ENCODE data around the gene FOXP1. TPM values are rescaled to one million over a fixed set of nuclear protein-coding genes. Genes with fewer than 3 reads are reported as not detected.

Gene FOXP1
- total and polyA plus RNA-seq, 2 of the 13 experiments (the other 11 are each of a cell fraction or from before 2014, with no cell fraction given) = 40.4 to 59.0 TPM

DNA sequence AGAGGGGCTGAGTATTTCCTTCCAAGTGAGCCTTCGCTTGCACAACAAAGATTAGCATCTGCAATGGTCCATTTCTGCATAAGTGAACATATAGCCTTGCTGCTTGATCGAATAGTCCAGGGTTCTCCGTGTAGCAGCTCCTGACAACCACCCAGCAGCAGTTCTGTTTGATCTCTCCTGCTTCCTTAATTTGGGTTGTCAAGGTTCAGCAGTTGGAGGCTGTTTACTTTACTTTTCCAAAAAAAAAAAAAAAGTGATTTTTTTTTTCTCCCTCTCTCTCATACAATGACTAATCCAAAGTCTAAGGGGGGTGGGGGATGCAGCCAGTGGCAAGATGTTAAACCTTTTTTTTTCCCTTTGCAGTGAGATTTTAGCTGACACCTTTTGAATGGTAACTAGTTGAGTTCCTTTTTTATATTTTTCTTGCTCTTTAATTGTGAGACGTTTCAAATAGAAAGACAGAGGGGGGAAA, 3.6 kb downstream of the FOXP1 start (continued):
- TF ChIP-seq ATF5 (CRISPR knock-in tag; IDR thresholded peaks at IDR 0.05; ENCODE audit: low read depth) (no peak), TBX2 (CRISPR knock-in tag; IDR thresholded peaks at IDR 0.05; ENCODE audit: borderline replicate concordance) (peak; percentile 77; the same call in 1 of the 2 replicates), YEATS2 (CRISPR knock-in tag; IDR thresholded peaks at IDR 0.05; ENCODE audit: borderline replicate concordance) (no peak), NR2C2 (CRISPR knock-in tag; IDR thresholded peaks at IDR 0.05; ENCODE audit: borderline replicate concordance) (no peak), KDM6A (CRISPR knock-in tag; IDR thresholded peaks at IDR 0.05; ENCODE audit: low read depth) (no peak), DMAP1 (CRISPR knock-in tag; IDR thresholded peaks at IDR 0.05) (no peak), CREBL2 (CRISPR knock-in tag; IDR thresholded peaks at IDR 0.05; ENCODE audit: borderline replicate concordance) (no peak), ZNF569 (CRISPR knock-in tag; IDR thresholded peaks at IDR 0.05; ENCODE audit: borderline replicate concordance) (no peak), ZNF354B (CRISPR knock-in tag; IDR thresholded peaks at IDR 0.05) (no peak), MIER3 (CRISPR knock-in tag; IDR thresholded peaks at IDR 0.05; ENCODE audit: borderline replicate concordance) (no peak; the same call in 1 of the 2 replicates), ZFP36L1 (CRISPR knock-in tag; IDR thresholded peaks at IDR 0.05) (no peak), KDM3A (CRISPR knock-in tag; IDR thresholded peaks at IDR 0.05; ENCODE audit: low read depth) (no peak), CENPX (CRISPR knock-in tag; IDR thresholded peaks at IDR 0.05) (no peak), ZNF660 (CRISPR knock-in tag; IDR thresholded peaks at IDR 0.05; ENCODE audit: borderline replicate concordance, low read depth) (no peak), ZNF768 (CRISPR knock-in tag; IDR thresholded peaks at IDR 0.05) (no peak), IKZF1 (IDR thresholded peaks at IDR 0.05) (no peak), CREM (IDR thresholded peaks at IDR 0.05) (peak; percentile 78), CREM (CRISPR knock-in tag; IDR thresholded peaks at IDR 0.05) (no peak), RELA (CRISPR knock-in tag; IDR thresholded peaks at IDR 0.05) (no peak), ZNF331 (CRISPR knock-in tag; IDR thresholded peaks at IDR 0.05) (no peak), SMAD9 (CRISPR knock-in tag; IDR thresholded peaks at IDR 0.05) (no peak), PRMT3 (CRISPR knock-in tag; IDR thresholded peaks at IDR 0.05; ENCODE audit: borderline replicate concordance, low read depth) (no peak)
- TF ChIP-seq, protein P1, sequence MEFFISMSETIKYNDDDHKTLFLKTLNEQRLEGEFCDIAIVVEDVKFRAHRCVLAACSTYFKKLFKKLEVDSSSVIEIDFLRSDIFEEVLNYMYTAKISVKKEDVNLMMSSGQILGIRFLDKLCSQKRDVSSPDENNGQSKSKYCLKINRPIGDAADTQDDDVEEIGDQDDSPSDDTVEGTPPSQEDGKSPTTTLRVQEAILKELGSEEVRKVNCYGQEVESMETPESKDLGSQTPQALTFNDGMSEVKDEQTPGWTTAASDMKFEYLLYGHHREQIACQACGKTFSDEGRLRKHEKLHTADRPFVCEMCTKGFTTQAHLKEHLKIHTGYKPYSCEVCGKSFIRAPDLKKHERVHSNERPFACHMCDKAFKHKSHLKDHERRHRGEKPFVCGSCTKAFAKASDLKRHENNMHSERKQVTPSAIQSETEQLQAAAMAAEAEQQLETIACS (CRISPR knock-in tag; IDR thresholded peaks at IDR 0.05) = no peak
- TF ChIP-seq, protein P2, sequence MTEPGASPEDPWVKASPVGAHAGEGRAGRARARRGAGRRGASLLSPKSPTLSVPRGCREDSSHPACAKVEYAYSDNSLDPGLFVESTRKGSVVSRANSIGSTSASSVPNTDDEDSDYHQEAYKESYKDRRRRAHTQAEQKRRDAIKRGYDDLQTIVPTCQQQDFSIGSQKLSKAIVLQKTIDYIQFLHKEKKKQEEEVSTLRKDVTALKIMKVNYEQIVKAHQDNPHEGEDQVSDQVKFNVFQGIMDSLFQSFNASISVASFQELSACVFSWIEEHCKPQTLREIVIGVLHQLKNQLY (CRISPR knock-in tag; IDR thresholded peaks at IDR 0.05) = no peak
- TF ChIP-seq, protein P3, sequence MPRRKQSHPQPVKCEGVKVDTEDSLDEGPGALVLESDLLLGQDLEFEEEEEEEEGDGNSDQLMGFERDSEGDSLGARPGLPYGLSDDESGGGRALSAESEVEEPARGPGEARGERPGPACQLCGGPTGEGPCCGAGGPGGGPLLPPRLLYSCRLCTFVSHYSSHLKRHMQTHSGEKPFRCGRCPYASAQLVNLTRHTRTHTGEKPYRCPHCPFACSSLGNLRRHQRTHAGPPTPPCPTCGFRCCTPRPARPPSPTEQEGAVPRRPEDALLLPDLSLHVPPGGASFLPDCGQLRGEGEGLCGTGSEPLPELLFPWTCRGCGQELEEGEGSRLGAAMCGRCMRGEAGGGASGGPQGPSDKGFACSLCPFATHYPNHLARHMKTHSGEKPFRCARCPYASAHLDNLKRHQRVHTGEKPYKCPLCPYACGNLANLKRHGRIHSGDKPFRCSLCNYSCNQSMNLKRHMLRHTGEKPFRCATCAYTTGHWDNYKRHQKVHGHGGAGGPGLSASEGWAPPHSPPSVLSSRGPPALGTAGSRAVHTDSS (CRISPR knock-in tag; conservative IDR thresholded peaks at IDR 0.05) = no peak
- TF ChIP-seq, protein P4, sequence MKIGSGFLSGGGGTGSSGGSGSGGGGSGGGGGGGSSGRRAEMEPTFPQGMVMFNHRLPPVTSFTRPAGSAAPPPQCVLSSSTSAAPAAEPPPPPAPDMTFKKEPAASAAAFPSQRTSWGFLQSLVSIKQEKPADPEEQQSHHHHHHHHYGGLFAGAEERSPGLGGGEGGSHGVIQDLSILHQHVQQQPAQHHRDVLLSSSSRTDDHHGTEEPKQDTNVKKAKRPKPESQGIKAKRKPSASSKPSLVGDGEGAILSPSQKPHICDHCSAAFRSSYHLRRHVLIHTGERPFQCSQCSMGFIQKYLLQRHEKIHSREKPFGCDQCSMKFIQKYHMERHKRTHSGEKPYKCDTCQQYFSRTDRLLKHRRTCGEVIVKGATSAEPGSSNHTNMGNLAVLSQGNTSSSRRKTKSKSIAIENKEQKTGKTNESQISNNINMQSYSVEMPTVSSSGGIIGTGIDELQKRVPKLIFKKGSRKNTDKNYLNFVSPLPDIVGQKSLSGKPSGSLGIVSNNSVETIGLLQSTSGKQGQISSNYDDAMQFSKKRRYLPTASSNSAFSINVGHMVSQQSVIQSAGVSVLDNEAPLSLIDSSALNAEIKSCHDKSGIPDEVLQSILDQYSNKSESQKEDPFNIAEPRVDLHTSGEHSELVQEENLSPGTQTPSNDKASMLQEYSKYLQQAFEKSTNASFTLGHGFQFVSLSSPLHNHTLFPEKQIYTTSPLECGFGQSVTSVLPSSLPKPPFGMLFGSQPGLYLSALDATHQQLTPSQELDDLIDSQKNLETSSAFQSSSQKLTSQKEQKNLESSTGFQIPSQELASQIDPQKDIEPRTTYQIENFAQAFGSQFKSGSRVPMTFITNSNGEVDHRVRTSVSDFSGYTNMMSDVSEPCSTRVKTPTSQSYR (CRISPR knock-in tag; IDR thresholded peaks at IDR 0.05; ENCODE audit: borderline replicate concordance) = peak; percentile 18; the same call in 1 of the 2 replicates
